Skin epidermis (tissue), 12 donors: ENCODE data around the gene ADAMTS17.
A peak's percentile ranks its signal among the peaks of the same experiment; 100 is the strongest.

Source experiments
- H3K27ac ChIP-seq, 21 experiments: fragments of 200-600 bp; sonication (generic) in 11 of 21; one replicate each; pipeline ENCODE4 v1.5.0; 2020; ENCODE audit warnings: mild to moderate bottlenecking in 3 of 21, inconsistent platforms in 2 of 21, moderate library complexity in 2 of 21
- H3K4me3 ChIP-seq, 7 experiments: fragments of 200-600 bp; sonication (generic) in 2 of 7; one replicate each; pipeline ENCODE4 v1.5.0; 2020; ENCODE audit warnings: inconsistent platforms in 2 of 7, mild to moderate bottlenecking in 2 of 7, moderate library complexity in 1 of 7

Gene ADAMTS17

DNA sequence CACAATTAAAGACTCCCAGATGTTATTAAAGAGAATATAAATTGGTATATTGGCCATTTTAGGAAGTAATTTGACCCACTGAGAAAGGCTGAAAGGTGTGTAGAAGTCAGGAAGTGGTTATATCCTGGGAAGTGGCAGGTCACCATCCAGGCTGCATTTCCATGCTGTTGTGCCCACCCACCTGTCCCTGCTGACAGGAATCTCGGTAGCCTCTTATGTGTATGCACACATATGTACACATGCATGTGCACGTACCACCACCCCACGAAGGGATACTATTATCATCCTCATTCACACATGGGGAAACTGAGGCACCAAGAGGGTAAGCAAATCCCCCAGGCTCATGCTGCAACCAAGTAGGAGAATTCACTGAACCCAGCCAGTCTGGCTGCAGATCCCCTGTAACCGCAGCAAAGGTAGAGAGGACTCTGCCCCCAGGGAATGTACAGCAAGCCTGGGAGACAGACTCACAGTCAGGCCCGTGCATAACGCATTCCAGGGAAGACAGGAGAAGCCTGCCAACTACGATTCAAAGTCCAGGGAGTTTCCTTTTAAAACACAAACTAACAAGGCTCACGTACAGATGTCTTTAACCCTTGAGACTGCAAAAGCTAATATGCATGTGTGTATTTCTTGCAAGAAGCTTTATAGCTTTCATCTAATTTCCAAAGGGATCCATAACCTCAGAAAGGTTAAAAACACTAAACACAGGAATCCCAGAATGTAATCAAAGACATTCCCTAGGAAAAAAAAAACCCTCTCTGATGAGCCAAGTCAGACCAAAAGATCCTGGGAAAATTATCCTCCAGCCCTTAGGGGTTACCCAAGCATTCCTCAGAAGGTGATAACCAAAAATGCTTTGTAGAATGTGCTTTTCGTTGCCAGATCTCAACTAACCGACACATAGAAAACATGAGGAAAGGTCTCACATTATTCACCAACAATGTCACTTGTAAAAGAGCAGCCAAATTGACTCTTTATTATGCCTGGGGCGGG is 129.6 kb downstream of the ADAMTS17 start:
- no peak overlapping the region for H3K4me3 ChIP-seq
- H3K27ac ChIP-seq: no peak overlapping the region

- no peak overlapping the region for H3K4me3 ChIP-seq
- H3K27ac ChIP-seq: no peak overlapping the region
Measured at GRCh38 chr15:100210338-100210737, 131.4 kb downstream of the ADAMTS17 start.

DNA sequence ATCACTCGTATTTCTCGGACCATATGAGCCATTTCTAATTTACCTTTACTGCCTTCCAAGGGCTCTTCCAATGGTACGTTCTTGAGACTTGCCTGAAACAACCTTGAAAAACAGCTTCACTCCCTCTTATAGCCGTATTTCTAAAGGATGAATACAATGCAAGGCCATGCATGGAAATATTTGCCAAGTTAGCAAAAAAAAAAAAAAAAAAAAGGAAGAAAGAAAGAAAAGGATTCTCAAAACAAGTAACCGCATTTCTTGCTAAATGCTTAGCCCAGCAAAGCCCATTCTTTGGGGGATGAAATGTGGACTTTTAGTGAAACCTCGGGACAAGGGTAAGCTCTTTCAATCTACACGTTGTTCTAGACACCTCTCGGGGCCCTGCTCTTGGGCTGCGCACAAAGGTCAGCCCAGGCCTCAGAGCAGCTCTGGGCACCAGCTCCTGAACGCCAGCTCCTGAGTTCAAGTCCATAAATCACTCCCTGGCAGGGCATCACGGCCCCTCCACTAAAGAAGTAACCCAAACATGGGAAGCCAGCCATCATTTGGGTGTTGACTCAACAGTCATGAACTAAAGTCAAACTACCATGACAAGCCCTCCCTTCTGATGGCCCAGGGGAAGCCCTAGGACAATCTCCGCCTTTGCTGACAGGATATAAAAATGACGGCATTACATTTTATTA is 132.7 kb downstream of the ADAMTS17 start:
- H3K27ac ChIP-seq: no peak overlapping the region
- H3K4me3 ChIP-seq: no peak overlapping the region

DNA sequence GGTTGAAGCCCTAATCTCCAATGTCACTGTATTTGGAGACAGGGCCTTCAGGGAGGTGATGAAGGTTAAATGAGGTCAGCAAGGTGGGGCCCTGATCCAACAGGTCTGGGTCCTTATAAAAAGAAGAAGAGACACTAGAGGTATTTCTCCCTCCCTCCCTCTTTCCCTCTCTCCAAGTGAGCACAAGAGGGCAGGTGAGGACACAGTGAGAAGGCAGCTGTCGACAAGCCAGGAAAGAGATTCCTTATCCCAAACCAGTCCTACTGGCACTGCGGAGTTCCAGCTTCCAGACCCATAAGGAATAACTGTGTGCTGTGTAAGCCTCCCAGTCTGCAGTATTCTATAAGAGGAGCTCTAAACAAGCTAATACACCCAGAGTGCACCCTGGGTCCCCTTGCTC is 134.7 kb downstream of the ADAMTS17 start:
- no peak overlapping the region for H3K4me3 ChIP-seq
- H3K27ac ChIP-seq: peak overlapping the region in 2 of 21 experiments; percentile 15 to 31

GRCh38 chr15:100206643-100207042 is 135.1 kb downstream of the ADAMTS17 start:
- no peak overlapping the region for H3K4me3 ChIP-seq
- H3K27ac ChIP-seq: peak overlapping the region in 2 of 21 experiments; percentile 15 to 31

DNA sequence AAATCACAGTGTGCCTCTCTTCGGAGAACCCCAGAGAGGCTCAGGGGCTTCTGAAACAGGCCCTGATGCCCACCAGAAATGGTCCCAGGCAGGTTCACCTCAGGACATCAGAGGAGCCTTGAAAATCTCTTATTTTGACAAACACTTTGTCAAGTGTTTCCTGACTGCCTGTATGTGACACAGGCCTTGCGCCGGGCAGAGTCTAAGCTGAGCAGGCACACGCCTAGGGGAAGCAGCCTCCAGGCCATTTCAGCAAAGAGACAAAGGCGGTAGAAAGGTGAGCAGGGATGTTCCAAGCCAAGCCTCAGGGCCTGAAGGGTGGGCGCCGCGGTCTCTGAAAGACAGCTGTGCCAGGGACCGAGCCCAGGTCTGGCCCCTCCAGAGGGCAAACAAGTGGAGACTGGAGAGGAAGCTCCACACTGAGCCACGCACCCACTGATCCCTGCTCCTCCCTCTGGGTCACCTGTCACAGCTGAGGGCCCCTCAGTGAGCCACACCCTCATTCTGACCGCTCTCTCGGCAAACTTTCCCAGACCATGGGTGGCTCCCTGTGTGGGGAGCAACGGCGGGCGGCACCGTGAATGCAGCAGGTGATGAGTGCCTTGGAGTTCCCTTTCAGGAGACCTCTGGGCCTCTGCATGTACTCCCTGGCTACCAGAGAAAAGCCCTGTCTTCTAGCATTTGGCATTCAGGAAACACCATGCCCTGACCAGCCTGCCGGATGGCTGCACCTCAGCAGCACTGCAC is 136.1 kb downstream of the ADAMTS17 start:
- H3K27ac ChIP-seq: peak overlapping the region in 1 of 21 experiments; percentile 24

DNA sequence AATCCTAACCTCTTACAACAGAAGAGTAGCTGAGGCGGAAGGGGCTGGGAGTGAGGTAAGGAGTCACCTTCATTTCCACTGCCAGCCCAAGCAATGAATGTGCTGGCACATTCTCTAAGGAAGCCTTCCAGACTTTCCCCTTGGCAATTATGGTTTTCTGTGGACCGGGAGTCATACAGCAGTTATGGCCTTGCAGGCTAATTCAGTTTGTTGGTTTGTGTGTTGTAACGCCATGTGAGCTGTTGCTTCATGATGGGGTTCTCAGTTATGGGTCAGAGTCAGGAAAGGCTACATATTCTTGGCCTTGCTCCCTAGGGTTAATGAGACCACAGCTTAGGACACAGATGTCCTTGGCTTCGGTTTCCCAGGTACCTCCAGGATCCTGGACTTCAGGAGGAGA is 137.0 kb downstream of the ADAMTS17 start:
- H3K27ac ChIP-seq: no peak overlapping the region
- H3K4me3 ChIP-seq: no peak overlapping the region

More for the DNA sequence above, 136.1 kb downstream of the ADAMTS17 start:
- no peak overlapping the region for H3K4me3 ChIP-seq

- Histone ChIP-seq H3K27ac (no peak overlapping the region), H3K4me3 (no peak overlapping the region)
Measured at GRCh38 chr15:100204211-100204610, 137.6 kb downstream of the ADAMTS17 start.

DNA sequence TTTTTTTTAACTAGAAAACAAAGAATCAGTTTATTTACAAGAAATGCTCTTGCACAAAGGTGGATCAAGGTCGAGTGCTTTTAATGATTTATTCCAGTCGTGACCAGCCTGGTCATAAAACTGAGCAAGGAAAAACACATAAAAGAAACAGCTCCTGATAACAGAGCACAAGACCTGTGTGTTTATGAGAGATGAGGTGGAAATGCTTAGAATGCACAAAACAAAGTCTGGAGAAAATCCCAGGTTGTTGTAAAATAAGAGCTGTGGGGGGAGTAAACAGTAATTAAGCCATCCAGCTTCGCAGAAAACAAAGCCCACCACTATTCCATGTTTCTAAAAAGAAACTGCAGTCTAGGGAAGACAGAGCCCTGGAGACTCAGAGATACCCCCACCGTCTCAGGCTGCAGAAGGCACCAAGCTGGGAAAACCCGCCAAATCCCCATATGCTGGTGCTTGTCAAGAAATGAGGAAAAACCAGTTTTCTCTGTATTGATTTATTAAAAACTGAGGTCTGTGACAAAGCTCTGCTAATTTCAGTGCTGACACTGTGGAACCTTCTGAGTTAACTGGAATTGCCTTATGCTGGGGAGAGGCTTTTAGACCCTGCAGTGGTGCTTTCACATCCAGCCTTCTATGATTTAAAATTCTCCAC is 139.3 kb downstream of the ADAMTS17 start:
- Histone ChIP-seq H3K4me3 (no peak overlapping the region), H3K27ac (peak overlapping the region in 1 of 21 experiments; percentile 55)

GRCh38 chr15:100201376-100202280 is 140.1 kb downstream of the ADAMTS17 start:
- Histone ChIP-seq H3K27ac (peak overlapping the region in 1 of 21 experiments; percentile 55), H3K4me3 (no peak overlapping the region)

DNA sequence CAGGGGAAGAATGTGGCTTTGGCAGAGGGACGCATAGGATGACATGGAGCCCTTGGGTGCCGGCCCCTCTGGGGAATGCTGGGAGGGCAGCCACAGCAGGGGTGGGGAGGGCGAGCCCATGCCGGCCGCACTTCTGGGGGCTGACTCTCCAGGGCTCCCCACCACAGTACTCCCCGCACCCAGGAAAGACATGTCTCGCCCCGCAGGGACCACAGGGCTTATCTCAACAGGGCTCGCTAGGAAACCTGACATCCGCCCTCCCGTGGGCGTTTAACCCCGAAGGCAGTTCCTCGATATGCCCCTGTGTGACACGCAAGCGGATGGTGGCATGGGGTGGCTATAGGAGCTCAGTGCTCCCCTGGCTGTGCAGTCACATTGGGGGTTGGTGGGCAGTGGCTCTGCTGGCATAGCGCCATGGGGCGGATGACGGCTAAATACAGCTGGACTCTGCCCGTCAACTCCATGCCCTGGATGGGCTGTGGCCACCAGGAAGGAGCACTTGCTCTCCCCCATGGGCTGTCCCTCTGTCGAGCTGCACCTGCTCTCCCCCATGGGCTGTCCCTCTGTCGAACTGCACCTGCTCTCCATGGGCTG is 141.4 kb downstream of the ADAMTS17 start:
- Histone ChIP-seq H3K27ac (no peak overlapping the region), H3K4me3 (no peak overlapping the region)

DNA sequence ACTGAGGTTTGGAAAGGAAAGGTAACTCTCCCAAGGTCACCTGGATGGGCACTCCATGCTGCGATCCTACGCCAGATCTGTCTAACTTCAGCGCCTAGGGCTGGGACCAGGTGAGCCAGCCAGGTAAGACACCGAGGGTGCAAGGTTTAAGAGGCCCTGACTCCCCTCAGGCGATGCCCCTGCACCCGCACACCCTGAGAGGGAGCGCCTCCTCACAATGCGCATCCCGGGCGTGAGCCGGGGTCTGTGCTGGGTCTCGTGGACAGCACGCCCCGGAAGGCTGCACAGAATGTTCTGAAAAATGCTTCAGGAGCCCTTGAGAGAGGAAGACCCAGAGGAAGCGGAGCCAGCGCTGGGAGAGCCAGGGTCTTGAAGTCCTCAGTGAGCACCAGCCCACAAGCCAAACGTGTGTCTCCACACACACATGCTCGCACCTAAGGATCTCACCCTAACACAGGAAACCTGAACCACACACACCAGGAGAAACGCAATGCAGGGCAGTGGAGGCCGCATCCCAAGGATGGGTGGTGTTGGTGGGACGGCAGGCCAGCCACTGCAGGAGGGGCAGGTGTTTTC is 142.0 kb downstream of the ADAMTS17 start:
- Histone ChIP-seq H3K4me3 (no peak overlapping the region), H3K27ac (no peak overlapping the region)

DNA sequence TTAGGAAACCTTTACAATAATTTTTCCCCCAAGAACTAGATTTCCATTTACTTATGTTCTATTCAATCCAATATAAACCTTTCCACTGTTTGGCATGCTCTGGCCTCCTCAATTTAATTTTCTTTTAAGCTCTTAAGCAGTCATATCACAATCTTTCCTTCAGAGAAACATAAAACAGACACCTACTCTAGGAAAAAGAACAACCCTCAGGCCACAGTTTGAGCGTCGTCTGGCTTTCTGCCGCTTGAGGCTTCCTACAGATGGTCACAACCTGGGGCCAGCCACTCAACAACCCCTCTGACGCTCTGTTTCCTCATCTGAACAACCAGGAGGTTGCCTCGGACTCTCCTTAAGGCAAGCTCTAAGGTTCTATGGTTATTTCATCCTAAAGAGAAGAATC is 143.3 kb downstream of the ADAMTS17 start:
- Histone ChIP-seq H3K27ac (no peak overlapping the region), H3K4me3 (no peak overlapping the region)

DNA sequence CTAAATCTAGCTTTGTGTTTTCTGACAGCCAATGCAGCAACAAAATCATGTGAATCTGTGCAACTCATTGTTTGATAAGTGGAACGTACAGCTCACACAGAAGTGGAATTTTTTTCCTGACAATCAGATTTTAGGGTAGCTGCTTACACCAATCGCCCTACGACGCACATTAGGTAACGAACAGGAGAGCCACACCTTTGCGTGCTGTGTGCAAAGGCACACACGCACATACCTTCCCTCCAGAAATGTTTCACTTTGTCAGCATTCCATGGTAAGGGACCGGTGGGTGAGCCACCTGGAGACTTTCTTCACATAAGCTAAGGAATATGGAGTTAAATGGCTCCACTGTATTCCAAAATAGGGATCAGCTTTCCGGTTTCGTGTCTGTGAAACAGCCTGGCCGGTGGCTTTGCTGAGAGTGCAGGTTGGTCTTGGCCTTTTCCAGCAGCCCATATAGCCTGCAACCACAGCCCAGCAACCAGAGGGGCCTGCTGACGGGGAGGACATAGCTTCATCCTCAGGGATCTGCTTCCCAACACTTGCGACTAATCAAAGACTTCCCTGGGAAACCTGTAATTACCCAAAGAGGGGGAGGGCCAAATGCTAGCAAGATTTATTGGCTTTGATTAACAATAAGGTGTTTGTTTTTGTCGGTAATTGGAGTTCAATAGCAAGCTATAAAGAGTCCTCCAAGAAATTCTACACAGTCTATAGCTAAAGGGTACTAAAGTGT is 145.3 kb downstream of the ADAMTS17 start:
- H3K4me3 ChIP-seq: no peak overlapping the region
- no peak overlapping the region for H3K27ac ChIP-seq

GRCh38 chr15:100194996-100195395 is 146.8 kb downstream of the ADAMTS17 start:
- no peak overlapping the region for H3K27ac ChIP-seq
- H3K4me3 ChIP-seq: no peak overlapping the region

DNA sequence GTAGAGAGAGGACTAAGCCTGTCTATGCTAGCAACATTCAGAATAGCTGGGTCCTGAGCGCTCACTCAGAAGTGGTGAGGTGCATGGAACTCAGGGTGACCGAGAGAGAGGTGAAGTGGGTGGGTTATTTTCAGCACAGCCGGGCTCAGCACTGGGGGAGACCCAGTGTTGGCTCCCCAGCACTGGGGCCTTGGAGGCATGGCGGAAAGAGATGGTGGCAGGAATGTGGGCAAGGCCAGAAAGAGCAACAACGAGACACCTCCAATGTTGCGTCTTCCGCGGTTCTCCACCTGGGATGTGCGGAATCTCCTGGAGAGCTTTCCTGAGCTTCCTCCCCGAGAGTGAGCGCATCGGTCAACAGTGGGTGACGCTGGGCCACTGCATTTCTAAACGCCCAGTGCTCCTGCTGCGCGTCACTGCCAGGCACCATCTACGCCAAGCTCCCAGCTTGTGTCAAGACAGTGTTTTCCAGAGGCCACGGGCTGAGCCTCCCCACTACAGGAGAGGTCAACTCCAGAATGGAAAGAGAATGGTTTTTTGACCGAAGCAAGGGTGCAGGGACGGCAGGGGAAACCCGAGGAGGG is 148.4 kb downstream of the ADAMTS17 start:
- Histone ChIP-seq H3K27ac (no peak overlapping the region), H3K4me3 (no peak overlapping the region)
